Pulmonary artery endothelial cell (primary cell): ENCODE measurements around the gene C5orf47. TPM values are rescaled to one million over a fixed set of nuclear protein-coding genes. Genes with fewer than 3 reads are reported as not detected.

Experiments
- DNase-seq: peaks from one replicate; pipeline ENCODE4 v3.0.0-alpha.2; 2011; ENCODE audit warnings: low read depth, low spot score
- total RNA-seq: library from RNA; depleted of rRNA; stranded (reverse); fragments of >200 nt; gene quantifications from 2 replicates; pipeline ENCODE4 v1.2.3, GENCODE V29; 2014

Gene C5orf47
- total RNA-seq, 1 donor from 2014 or later: not detected

GRCh38 chr5:173970878-173971650 lies 17.9 kb upstream of the C5orf47 start:
- DNase-seq: no peak

GRCh38 chr5:173971681-173972345 lies 17.2 kb upstream of the C5orf47 start:
- DNase-seq: no peak

GRCh38 chr5:173972607-173972924 lies 16.4 kb upstream of the C5orf47 start:
- no peak for DNase-seq

- DNase-seq: peak; percentile 36
These were observed 15.9 kb upstream of the C5orf47 start for GRCh38 chr5:173972925-173973615.

GRCh38 chr5:173973616-173973969 lies 15.4 kb upstream of the C5orf47 start:
- DNase-seq: no peak

- no peak for DNase-seq
These were observed 14.2 kb upstream of the C5orf47 start for GRCh38 chr5:173974688-173975239.

- no peak for DNase-seq
These were observed 7.7 kb upstream of the C5orf47 start for GRCh38 chr5:173981185-173981761.

GRCh38 chr5:173984218-173984617 lies 4.8 kb upstream of the C5orf47 start:
- DNase-seq: no peak

GRCh38 chr5:173989432-173990082 lies 587 bp downstream of the C5orf47 start:
- DNase-seq: no peak

GRCh38 chr5:173997331-173997730 lies 8.4 kb downstream of the C5orf47 start:
- no peak for DNase-seq

- no peak for DNase-seq
These were observed 9.6 kb downstream of the C5orf47 start for GRCh38 chr5:173998531-173998930.

GRCh38 chr5:174000076-174000475 lies 11.1 kb downstream of the C5orf47 start:
- no peak for DNase-seq

GRCh38 chr5:174003795-174004194 lies 14.8 kb downstream of the C5orf47 start:
- DNase-seq: no peak

- DNase-seq: no peak
These were observed 20.0 kb downstream of the C5orf47 start for GRCh38 chr5:174008922-174009321.

- no peak for DNase-seq
These were observed 21.4 kb downstream of the C5orf47 start for GRCh38 chr5:174010365-174010764.

- DNase-seq: no peak
These were observed 22.5 kb downstream of the C5orf47 start for GRCh38 chr5:174011441-174011840.

- peak; percentile 7 for DNase-seq
These were observed 31.3 kb downstream of the C5orf47 start for GRCh38 chr5:174020069-174020927.

- no peak for DNase-seq
These were observed 31.9 kb downstream of the C5orf47 start for GRCh38 chr5:174020928-174021304.

- no peak for DNase-seq
These were observed 33.6 kb downstream of the C5orf47 start for GRCh38 chr5:174022384-174023095.

- no peak for DNase-seq
These were observed 41.3 kb downstream of the C5orf47 start for GRCh38 chr5:174030286-174030685.
